Vagina (tissue), 2 donors: ENCODE results near the gene WFDC6. TPM values are rescaled to one million over a fixed set of nuclear protein-coding genes. Genes with fewer than 3 reads are reported as not detected.
A peak's percentile ranks its signal among the peaks of the same experiment; 100 is the strongest.
"Not testable (repeated sequence)": the region's sequence is repeated elsewhere in the genome, so short reads cannot be mapped to it uniquely, and the experiment has no call there.

Experiments
- DNase-seq, 2 donors: peaks; one replicate each; pipeline ENCODE4 v3.0.0-alpha.2; 2017; ENCODE audit errors: extremely low spot score in 2 of 2
- H3K27ac ChIP-seq: fragments of 200-600 bp; sonication (generic); one replicate; pipeline ENCODE4 v1.5.1; 2019
- H3K27me3 ChIP-seq: fragments of 200-600 bp; sonication (generic); one replicate; pipeline ENCODE4 v1.5.1; 2019
- H3K36me3 ChIP-seq, 2 donors: fragments of 200-600 bp; sonication (generic); one replicate each; pipeline ENCODE4 v1.5.1; 2017 to 2019
- H3K4me1 ChIP-seq: fragments of 200-600 bp; sonication (generic); one replicate; pipeline ENCODE4 v1.5.1; 2019
- H3K4me3 ChIP-seq, 2 donors: fragments of 200-600 bp; sonication (generic); 1 replicate in 1 of 2; 2 replicates in 1 of 2; pipeline ENCODE4 v1.5.1; 2016 to 2019
- H3K9me3 ChIP-seq: fragments of 200-600 bp; sonication (generic); one replicate; pipeline ENCODE4 v1.5.1; 2019
- POLR2A ChIP-seq, 2 donors: fragments of 450-650 bp; IDR thresholded peaks; one replicate each; pipeline ENCODE4 v1.6.1; 2017; ENCODE audit warnings: antibody characterized with exemption in 2 of 2, mild to moderate bottlenecking in 2 of 2, moderate library complexity in 2 of 2
- POLR2AphosphoS5 ChIP-seq, 2 donors: sonication (generic); formaldehyde crosslinking; IDR thresholded peaks; one replicate each; pipeline ENCODE4 v1.9.0; 2017; ENCODE audit warnings: antibody characterized with exemption in 2 of 2, mild to moderate bottlenecking in 2 of 2, low read depth in 1 of 2; ENCODE audit not compliant: insufficient read depth in 1 of 2
- intact Hi-C: fragments of 100-400 bp; cut with DNase I; formaldehyde crosslinking; loops from one replicate; pipeline ENCODE4 v1.15.1; 2023
- total RNA-seq: library from RNA; depleted of rRNA; stranded (reverse); fragments of >200 nt; gene quantifications from one replicate; pipeline ENCODE4 v1.2.3, GENCODE V29; 2016
- TF ChIP-seq, protein P1 (sequence below), 3 experiments: fragments of 450-650 bp in 2 of 3; fragments of 200-600 bp in 1 of 3; sonication (generic) in 1 of 3; IDR thresholded peaks; one replicate each; pipeline ENCODE4 v1.5.1; 2017 to 2019; ENCODE audit warnings: antibody characterized with exemption in 3 of 3, mild to moderate bottlenecking in 2 of 3, moderate library complexity in 2 of 3

The WFDC6 gene
- total RNA-seq, 1 donor from 2014 or later: not detected

DNA sequence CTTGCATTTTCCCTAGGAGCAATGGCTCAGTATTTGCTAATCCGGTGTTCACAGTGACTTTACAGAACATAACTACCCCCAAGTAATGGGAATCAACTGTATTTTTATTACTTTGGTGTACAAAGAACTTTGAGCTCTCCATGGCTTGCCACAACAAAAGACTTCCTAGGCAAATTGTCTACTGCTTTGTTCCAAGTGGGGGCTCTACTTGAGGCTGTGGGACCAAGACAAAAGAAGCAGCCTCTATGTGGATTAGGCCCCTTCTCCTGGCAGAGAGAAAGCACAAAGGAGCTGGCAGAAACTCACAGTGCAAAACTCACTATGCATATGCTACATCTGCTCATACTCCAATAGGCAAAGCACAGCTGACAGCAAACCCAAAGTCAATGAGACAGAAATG lies 38.9 kb upstream of the WFDC6 start:
- Histone ChIP-seq H3K27ac (no peak overlapping the region), H3K36me3 (no peaks in the 10 kb centered on the region), H3K4me3 (no peak overlapping the region), H3K9me3 (no peaks in the 10 kb centered on the region), H3K27me3 (no peaks in the 10 kb centered on the region), H3K4me1 (peaks cover 8% of the 10 kb centered on the region)
- intact Hi-C loops: no loop called here
- no peak for TF ChIP-seq POLR2A (IDR thresholded peaks at IDR 0.05)
- no peak for TF ChIP-seq POLR2AphosphoS5 (IDR thresholded peaks at IDR 0.05; ENCODE audit: insufficient read depth in 1 of 2, low read depth in 1 of 2)
- TF ChIP-seq, protein P1, sequence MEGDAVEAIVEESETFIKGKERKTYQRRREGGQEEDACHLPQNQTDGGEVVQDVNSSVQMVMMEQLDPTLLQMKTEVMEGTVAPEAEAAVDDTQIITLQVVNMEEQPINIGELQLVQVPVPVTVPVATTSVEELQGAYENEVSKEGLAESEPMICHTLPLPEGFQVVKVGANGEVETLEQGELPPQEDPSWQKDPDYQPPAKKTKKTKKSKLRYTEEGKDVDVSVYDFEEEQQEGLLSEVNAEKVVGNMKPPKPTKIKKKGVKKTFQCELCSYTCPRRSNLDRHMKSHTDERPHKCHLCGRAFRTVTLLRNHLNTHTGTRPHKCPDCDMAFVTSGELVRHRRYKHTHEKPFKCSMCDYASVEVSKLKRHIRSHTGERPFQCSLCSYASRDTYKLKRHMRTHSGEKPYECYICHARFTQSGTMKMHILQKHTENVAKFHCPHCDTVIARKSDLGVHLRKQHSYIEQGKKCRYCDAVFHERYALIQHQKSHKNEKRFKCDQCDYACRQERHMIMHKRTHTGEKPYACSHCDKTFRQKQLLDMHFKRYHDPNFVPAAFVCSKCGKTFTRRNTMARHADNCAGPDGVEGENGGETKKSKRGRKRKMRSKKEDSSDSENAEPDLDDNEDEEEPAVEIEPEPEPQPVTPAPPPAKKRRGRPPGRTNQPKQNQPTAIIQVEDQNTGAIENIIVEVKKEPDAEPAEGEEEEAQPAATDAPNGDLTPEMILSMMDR (IDR thresholded peaks at IDR 0.05): no peak
- no peak for DNase-seq

DNA sequence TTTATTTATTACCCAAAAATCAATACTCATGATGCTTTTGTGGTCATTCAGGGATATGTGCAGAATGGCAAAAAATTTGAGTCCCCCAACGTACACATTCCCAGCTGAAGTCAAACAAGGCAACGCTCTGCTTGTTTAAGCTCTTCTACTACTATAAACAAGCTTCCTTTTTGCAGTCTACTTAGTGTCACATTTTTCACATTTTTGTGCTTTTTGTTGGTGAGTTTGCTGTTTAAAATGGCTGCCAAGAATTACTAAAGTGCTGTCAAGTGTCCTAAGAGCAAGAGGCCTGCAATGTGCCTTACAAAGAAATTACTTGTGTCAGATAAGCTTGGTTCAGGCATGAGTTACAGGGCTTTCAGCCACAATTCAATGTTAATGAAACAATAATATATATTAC lies 37.7 kb upstream of the WFDC6 start:
- H3K36me3 ChIP-seq: no peaks in the 10 kb centered on the region
- H3K9me3 ChIP-seq: no peaks in the 10 kb centered on the region
- H3K4me1 ChIP-seq: peaks cover 8% of the 10 kb centered on the region
- H3K4me3 ChIP-seq: no peak overlapping the region
- H3K27ac ChIP-seq: no peak overlapping the region
- DNase-seq: no peak
- TF ChIP-seq POLR2AphosphoS5 (IDR thresholded peaks at IDR 0.05; ENCODE audit: insufficient read depth in 1 of 2, low read depth in 1 of 2): peak in 1 of 2 donors; percentile 13
- TF ChIP-seq POLR2A (IDR thresholded peaks at IDR 0.05): no peak
- intact Hi-C loops: no loop called here
- H3K27me3 ChIP-seq: no peaks in the 10 kb centered on the region

DNA sequence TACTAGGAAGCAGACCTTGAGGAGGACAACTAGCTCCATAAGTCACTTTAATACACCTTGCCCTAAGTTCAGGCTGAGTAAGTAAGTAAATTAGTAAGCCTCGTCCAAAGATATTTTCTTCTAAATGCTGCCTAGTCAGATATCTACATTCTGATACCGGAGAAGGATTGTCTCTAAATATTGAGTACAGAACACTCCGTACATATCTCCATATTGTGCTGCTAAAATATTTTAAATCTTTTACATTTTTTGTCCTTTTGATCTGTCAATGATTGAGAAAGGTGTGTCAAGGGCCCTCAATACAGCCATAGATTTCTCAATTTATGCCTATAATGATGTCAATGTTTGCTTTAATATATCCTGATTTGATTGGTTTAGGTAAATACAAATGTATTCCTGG lies 36.6 kb upstream of the WFDC6 start:
- peaks cover 8% of the 10 kb centered on the region for H3K4me1 ChIP-seq
- H3K9me3 ChIP-seq: no peaks in the 10 kb centered on the region
- TF ChIP-seq, protein P1 (IDR thresholded peaks at IDR 0.05): no peak
- TF ChIP-seq POLR2AphosphoS5 (IDR thresholded peaks at IDR 0.05; ENCODE audit: insufficient read depth in 1 of 2, low read depth in 1 of 2): no peak
- TF ChIP-seq POLR2A (IDR thresholded peaks at IDR 0.05): no peak
- no peak for DNase-seq
- no peaks in the 10 kb centered on the region for H3K27me3 ChIP-seq
- no peaks in the 10 kb centered on the region for H3K36me3 ChIP-seq
- no peak overlapping the region for H3K4me3 ChIP-seq
- no peak overlapping the region for H3K27ac ChIP-seq
- intact Hi-C loops: no loop called here

DNA sequence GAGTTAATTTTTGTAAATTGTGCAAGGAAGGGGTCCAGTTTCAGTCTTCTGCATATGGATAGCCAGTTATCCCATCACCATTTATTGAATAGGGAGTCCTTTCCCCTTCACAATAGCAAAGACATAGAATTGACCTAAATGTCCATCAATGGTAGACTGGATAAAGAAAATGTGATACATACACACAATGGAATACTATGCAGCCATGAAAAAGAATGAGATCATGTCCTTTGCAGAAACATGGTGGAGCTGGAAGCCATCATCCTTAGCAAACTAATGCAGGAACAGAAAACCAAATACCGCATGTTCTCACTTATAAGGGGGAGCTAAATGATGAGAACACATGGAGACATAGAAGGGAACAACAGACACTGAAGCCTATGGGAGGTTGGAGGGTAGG lies 30.4 kb upstream of the WFDC6 start:
- H3K4me1 ChIP-seq, H3K9me3 ChIP-seq, intact Hi-C loops, DNase-seq, H3K36me3 ChIP-seq, H3K27ac ChIP-seq, H3K27me3 ChIP-seq, H3K4me3 ChIP-seq: not testable (repeated sequence)

DNA sequence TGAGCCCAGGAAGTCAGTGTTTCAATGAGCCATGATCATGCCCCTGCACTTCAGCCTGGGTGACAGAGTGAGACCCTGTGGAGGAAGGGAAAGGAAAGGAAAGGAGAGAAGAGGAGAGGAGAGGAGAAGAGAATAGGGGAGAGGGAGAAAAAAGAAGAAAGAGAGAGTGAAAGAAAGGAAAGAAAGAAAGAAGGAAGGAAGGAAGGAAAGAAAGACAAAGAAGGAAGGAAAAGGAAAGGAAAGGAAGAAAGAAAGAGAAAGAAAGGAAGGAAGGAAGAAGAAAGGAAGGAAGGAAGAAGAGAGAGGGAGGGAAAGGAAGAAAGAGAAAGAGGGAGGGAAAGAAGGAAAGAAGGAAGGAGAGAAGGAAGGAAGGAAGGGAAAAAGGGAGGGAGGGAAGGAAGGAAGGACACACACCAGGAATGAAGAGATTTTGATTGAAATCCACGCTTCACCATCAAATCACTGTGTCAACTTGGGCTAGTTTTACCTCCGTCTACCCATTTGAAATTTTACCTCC lies 25.5 kb upstream of the WFDC6 start:
- no peaks in the 10 kb centered on the region for H3K9me3 ChIP-seq
- H3K4me1 ChIP-seq: no peaks in the 10 kb centered on the region
- intact Hi-C loops: no loop called here
- TF ChIP-seq, protein P1 (IDR thresholded peaks at IDR 0.05): no peak
- TF ChIP-seq POLR2A (IDR thresholded peaks at IDR 0.05): no peak
- TF ChIP-seq POLR2AphosphoS5 (IDR thresholded peaks at IDR 0.05; ENCODE audit: insufficient read depth in 1 of 2, low read depth in 1 of 2): no peak
- H3K27me3 ChIP-seq: no peaks in the 10 kb centered on the region
- no peak for DNase-seq
- no peak overlapping the region for H3K4me3 ChIP-seq
- H3K36me3 ChIP-seq: no peaks in the 10 kb centered on the region
- H3K27ac ChIP-seq: no peak overlapping the region

DNA sequence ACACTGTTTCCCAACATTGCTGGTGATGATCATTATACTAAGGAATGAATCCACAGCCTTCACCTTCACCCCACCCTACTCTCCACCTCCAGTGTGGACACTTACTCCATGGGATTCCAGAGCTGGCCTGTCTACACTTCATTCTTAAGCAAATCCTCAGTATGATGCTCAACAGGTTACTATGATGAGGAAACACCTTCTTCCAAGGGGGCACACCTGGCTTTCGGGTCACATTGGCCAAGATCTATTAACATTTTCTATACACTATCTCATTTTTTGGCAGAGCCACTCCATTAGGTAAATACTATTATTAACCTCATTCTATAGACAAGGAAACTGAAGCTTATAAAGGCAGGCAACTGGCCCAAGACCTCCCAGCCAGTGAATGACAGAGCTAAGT lies 15.9 kb upstream of the WFDC6 start:
- TF ChIP-seq POLR2AphosphoS5 (IDR thresholded peaks at IDR 0.05; ENCODE audit: insufficient read depth in 1 of 2, low read depth in 1 of 2): no peak
- TF ChIP-seq, protein P1 (IDR thresholded peaks at IDR 0.05): no peak
- no peak for TF ChIP-seq POLR2A (IDR thresholded peaks at IDR 0.05)
- Histone ChIP-seq H3K27ac (no peak overlapping the region), H3K27me3 (no peaks in the 10 kb centered on the region), H3K9me3 (no peaks in the 10 kb centered on the region), H3K36me3 (no peaks in the 10 kb centered on the region), H3K4me3 (no peak overlapping the region), H3K4me1 (no peaks in the 10 kb centered on the region)
- DNase-seq: no peak
- intact Hi-C loops: no loop called here
